ENCODE measurements around the gene DKC1. TPM values are rescaled to one million over a fixed set of nuclear protein-coding genes. Genes with fewer than 3 reads are reported as not detected.

Gene DKC1
- total RNA-seq, 2 donors from 2014 or later: 28.5 to 55.0 TPM

DNA sequence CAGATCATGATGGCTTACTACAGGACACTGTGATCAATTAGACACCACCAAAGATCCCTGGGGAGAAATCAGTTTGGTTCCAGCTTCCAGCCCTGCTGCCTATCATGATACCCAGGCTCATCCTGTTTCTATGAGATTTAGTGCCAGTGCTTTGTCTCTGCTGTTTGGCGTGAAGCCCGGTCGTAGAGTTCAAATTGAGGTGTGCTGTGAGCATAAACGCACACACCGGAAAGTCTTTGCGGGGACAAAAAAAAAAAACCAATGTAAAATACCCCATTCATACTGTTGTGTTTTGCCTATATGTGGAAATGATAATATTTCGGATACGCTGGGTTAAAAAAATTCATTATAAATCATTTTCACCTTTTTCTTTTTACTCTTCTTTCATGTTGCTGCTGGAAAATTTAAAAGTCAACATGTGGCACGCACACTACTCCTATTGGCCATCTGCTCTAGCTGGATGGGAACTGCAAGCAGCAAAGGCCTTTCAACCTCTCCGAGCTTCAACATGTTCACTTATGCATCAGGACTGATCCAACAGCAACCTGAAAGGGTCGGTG, 607 bp upstream of the DKC1 start:
- no peak overlapping the region for H3K9ac ChIP-seq (ENCODE audit: low read depth in 2 of 2, low read length in 2 of 2)
- peak overlapping the region; percentile 64 for H3K4me3 ChIP-seq
- H3K4me1 ChIP-seq: no peaks in the 10 kb centered on the region
- intact Hi-C loops (cut with DNase I): no loop called here
- peak overlapping the region; percentile 69 for H3K27ac ChIP-seq
- no peaks in the 10 kb centered on the region for H3K9me3 ChIP-seq
- no peaks in the 10 kb centered on the region for H3K27me3 ChIP-seq
- H3K36me3 ChIP-seq: no peaks in the 10 kb centered on the region
- TF ChIP-seq, protein P1, sequence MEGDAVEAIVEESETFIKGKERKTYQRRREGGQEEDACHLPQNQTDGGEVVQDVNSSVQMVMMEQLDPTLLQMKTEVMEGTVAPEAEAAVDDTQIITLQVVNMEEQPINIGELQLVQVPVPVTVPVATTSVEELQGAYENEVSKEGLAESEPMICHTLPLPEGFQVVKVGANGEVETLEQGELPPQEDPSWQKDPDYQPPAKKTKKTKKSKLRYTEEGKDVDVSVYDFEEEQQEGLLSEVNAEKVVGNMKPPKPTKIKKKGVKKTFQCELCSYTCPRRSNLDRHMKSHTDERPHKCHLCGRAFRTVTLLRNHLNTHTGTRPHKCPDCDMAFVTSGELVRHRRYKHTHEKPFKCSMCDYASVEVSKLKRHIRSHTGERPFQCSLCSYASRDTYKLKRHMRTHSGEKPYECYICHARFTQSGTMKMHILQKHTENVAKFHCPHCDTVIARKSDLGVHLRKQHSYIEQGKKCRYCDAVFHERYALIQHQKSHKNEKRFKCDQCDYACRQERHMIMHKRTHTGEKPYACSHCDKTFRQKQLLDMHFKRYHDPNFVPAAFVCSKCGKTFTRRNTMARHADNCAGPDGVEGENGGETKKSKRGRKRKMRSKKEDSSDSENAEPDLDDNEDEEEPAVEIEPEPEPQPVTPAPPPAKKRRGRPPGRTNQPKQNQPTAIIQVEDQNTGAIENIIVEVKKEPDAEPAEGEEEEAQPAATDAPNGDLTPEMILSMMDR (IDR thresholded peaks at IDR 0.05): no peak
- DNase-seq: peak; percentile 31

DNA sequence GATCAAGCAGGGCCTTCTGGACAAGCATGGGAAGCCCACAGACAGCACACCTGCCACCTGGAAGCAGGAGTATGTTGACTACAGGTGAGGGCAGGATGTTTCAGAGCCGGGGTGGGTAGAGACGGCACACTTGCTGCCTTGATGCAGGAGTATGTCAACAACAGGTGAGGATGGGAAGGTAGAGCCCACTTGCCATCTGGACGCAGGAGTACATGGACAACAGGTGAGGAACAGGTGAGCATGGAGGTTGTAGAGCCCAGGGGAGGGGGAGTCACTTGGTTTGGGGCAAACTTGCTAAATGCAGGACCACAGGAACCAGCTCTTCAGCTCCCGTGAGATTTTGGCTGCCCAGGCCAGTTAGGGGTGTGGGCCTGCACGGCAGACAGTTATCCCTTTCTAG, 12.0 kb downstream of the DKC1 start:
- no peaks in the 10 kb centered on the region for H3K4me1 ChIP-seq
- no peak overlapping the region for H3K27ac ChIP-seq
- DNase-seq: no peak
- no peak overlapping the region for H3K9ac ChIP-seq (ENCODE audit: low read depth in 2 of 2, low read length in 2 of 2)
- TF ChIP-seq, protein P1 (IDR thresholded peaks at IDR 0.05): no peak
- no peaks in the 10 kb centered on the region for H3K27me3 ChIP-seq
- no peaks in the 10 kb centered on the region for H3K36me3 ChIP-seq
- no peaks in the 10 kb centered on the region for H3K9me3 ChIP-seq
- intact Hi-C loops (cut with DNase I): no loop called here
- H3K4me3 ChIP-seq: no peak overlapping the region

DNA sequence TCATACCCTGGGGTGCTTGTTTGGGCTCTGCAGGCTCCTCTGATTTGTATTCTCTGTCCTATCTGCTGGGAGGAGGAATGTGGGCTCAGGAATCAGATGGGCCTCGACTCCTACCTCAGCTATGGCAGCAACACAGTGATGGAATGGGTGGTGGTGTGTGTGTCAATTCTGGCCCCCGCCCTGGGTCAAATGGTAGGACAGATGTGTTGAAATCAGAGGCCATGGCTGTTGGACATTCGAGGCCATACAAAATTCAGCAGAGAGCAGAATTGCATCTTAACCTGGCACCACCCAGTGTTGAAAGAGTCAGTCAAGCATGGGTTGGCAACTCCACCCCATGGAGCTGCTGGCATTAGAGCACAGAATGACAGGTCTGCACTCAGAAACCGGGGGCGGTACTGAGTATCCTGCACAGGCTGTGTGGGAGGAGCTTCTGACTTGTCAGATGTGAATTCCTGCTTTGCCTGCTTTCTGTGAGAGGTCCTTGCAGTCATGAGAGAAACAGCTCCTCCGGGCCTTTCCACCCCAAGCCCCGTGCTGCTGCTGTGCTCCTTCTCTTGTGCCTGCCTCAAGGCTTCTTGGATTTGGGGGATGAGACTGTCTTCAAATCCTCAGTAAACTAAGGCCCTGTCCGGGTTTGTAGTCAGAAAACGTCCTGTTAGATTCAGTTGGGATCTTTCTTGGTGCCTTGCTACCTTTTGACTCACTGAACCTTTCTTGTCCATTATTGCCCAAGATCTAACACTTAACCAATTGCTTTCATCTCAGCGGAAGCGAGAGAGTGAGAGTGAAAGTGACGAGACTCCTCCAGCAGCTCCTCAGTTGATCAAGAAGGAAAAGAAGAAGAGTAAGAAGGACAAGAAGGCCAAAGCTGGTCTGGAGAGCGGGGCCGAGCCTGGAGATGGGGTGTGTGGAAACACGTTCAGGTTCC, 13.0 kb downstream of the DKC1 start:
- Histone ChIP-seq H3K4me1 (no peaks in the 10 kb centered on the region), H3K27me3 (no peaks in the 10 kb centered on the region), H3K27ac (no peak overlapping the region), H3K9me3 (no peaks in the 10 kb centered on the region), H3K4me3 (no peak overlapping the region), H3K9ac (ENCODE audit: low read depth in 2 of 2, low read length in 2 of 2) (no peak overlapping the region), H3K36me3 (no peaks in the 10 kb centered on the region)
- no peak for DNase-seq
- TF ChIP-seq, protein P1 (IDR thresholded peaks at IDR 0.05): no peak
- intact Hi-C loops (cut with DNase I): no loop called here

DNA sequence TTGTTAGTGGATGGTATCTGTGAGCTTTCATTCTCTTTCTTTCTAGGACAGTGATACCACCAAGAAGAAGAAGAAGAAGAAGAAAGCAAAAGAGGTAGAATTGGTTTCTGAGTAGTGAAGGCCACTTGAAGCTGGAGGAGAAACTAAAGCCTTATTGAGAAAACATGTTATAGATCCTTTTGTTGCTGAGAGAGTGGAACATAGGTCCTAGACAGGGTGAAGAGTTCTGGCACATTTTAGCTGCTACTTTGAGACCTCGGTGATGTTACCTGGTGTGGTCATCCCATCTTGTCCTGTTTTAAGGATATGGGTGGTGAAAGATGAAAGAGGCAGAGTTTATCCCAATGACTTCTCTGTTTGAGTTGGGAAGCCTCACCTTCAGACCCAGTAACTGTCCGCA, 14.1 kb downstream of the DKC1 start:
- Histone ChIP-seq H3K36me3 (no peaks in the 10 kb centered on the region), H3K4me1 (no peaks in the 10 kb centered on the region), H3K9ac (ENCODE audit: low read depth in 2 of 2, low read length in 2 of 2) (no peak overlapping the region), H3K4me3 (no peak overlapping the region), H3K9me3 (no peaks in the 10 kb centered on the region), H3K27ac (no peak overlapping the region), H3K27me3 (no peaks in the 10 kb centered on the region)
- TF ChIP-seq, protein P1 (IDR thresholded peaks at IDR 0.05): no peak
- intact Hi-C loops (cut with DNase I): no loop called here
- DNase-seq: no peak

DNA sequence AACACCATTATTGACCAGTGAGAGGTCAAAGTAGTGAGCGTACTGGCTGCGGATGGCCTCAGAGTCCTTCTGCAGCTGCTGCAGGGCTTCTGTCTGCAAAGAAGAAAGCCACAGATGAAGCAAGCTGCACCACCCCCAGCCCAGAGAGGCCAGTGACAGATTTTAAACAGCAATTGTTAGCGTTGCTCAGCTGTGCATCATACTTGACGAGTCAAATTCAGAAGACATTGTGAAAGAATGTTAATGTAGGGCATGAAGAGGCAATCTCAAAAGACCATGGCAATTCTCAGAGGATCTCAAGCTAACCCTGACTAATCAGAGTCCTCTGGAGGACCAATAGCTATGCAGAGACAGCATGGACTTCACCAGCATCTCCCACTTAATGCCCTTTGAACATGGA, 16.6 kb downstream of the DKC1 start:
- Histone ChIP-seq H3K27me3 (no peaks in the 10 kb centered on the region), H3K36me3 (no peaks in the 10 kb centered on the region), H3K27ac (no peak overlapping the region), H3K4me3 (no peak overlapping the region), H3K9ac (ENCODE audit: low read depth in 2 of 2, low read length in 2 of 2) (no peak overlapping the region), H3K4me1 (no peaks in the 10 kb centered on the region), H3K9me3 (no peaks in the 10 kb centered on the region)
- intact Hi-C loops (cut with DNase I): no loop called here
- DNase-seq: no peak
- TF ChIP-seq, protein P1 (IDR thresholded peaks at IDR 0.05): no peak
